ENCODE data around the gene PIP4K2B. TPM values are rescaled to one million over a fixed set of nuclear protein-coding genes. Genes with fewer than 3 reads are reported as not detected.

Gene PIP4K2B
- total RNA-seq, 1 experiment from 2014 or later: 25.5 TPM

DNA sequence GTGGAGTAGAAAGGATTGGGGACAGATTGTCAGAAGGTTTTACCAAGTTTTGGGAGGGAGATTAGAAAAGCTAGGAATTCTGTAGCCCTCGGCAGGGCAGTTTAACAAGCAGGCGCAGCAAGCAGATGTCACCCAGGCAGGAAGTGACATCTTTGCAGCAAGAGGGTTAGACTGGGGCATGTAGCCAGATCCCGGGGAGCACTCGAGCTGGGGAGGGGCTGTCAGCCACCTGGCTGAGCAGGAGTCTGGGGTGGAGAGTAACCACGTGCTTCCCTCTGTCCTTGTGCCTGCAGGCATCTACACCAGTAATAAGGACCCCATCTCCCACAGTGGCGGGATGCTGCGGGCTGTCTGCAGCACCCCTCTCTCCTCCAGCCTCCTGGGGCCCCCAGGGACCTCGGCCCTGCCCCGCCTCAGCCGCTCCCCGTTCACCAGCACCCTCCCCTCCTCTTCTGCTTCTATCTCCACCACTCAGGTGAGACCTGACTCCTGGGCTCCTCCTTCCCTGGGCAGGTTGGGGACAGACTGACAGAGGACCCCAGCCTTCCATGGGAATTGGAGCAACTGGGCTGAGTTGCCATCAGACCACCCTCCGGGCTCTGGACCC is 82.1 kb downstream of the PIP4K2B start:
- BruUV-seq (replicated peaks): no TSS peak

GRCh38 chr17:38716368-38717005 is 82.9 kb downstream of the PIP4K2B start:
- TF ChIP-seq EZH2phosphoT487 (IDR thresholded peaks at IDR 0.05; ENCODE audit: borderline replicate concordance, low read length) (no peak), EZH2 (IDR thresholded peaks at IDR 0.05; ENCODE audit: low read length, unreplicated experiment) (no peak), CTCF (conservative IDR thresholded peaks at IDR 0.05; ENCODE audit: low read depth, low read length) (no peak)
- Histone ChIP-seq H3K9me3 (ENCODE audit: low read length) (no peaks in the 10 kb centered on the region), H3K27me3 (ENCODE audit: low read length) (no peaks in the 10 kb centered on the region), H3K27ac (ENCODE audit: low read length) (no peak overlapping the region), H3K4me2 (ENCODE audit: low read length) (no peak overlapping the region), H3F3A (ENCODE audit: low read length, unreplicated experiment) (no peaks in the 10 kb centered on the region), H2AFZ (ENCODE audit: low read length) (no peak overlapping the region), H3K9me2 (replicated peaks; ENCODE audit: low read length) (no peaks in the 10 kb centered on the region), H4K20me1 (ENCODE audit: low read length) (no peaks in the 10 kb centered on the region), H3K9ac (ENCODE audit: low read length) (no peak overlapping the region), H3K36me3 (ENCODE audit: low read depth, low read length) (no peaks in the 10 kb centered on the region), H3K4me1 (ENCODE audit: insufficient read depth, low read length) (no peaks in the 10 kb centered on the region), H3K79me2 (ENCODE audit: low read length) (no peaks in the 10 kb centered on the region), H3K4me3 (ENCODE audit: low read length) (no peak overlapping the region)
- no peak for ATAC-seq
- BruUV-seq (replicated peaks): no TSS peak
- intact Hi-C loops (cut with micrococcal nuclease): no loop called here
- POLR2A ChIA-PET (ENCODE audit: unreplicated experiment): interaction anchor here (0.6 kb wide), 1 partner anchor 19 kb away, joined by 5 read pairs; no protein-coding TSS in a partner anchor
- CTCF ChIA-PET: no interaction called here
- DNase-seq: no peak

More for the DNA sequence above, 82.1 kb downstream of the PIP4K2B start:
- DNase-seq (no peak), ATAC-seq (no peak)
- Histone ChIP-seq H3F3A (ENCODE audit: low read length, unreplicated experiment) (no peaks in the 10 kb centered on the region), H3K9ac (ENCODE audit: low read length) (no peak overlapping the region), H3K27ac (ENCODE audit: low read length) (no peak overlapping the region), H3K27me3 (ENCODE audit: low read length) (no peaks in the 10 kb centered on the region), H3K4me2 (ENCODE audit: low read length) (no peak overlapping the region), H2AFZ (ENCODE audit: low read length) (no peak overlapping the region), H3K9me3 (ENCODE audit: low read length) (no peaks in the 10 kb centered on the region), H3K79me2 (ENCODE audit: low read length) (no peaks in the 10 kb centered on the region), H3K9me2 (replicated peaks; ENCODE audit: low read length) (no peaks in the 10 kb centered on the region), H4K20me1 (ENCODE audit: low read length) (no peaks in the 10 kb centered on the region), H3K4me3 (ENCODE audit: low read length) (no peak overlapping the region), H3K4me1 (ENCODE audit: insufficient read depth, low read length) (no peaks in the 10 kb centered on the region), H3K36me3 (ENCODE audit: low read depth, low read length) (no peaks in the 10 kb centered on the region)
- TF ChIP-seq EZH2phosphoT487 (IDR thresholded peaks at IDR 0.05; ENCODE audit: borderline replicate concordance, low read length) (no peak), CTCF (conservative IDR thresholded peaks at IDR 0.05; ENCODE audit: low read depth, low read length) (no peak), EZH2 (IDR thresholded peaks at IDR 0.05; ENCODE audit: low read length, unreplicated experiment) (no peak)
- POLR2A ChIA-PET (ENCODE audit: unreplicated experiment): no interaction called here
- CTCF ChIA-PET: no interaction called here
- intact Hi-C loops (cut with micrococcal nuclease): no loop called here

Small RNA genes within 50 kb of the gene (microRNA-seq; reads per million reads assigned to microRNA genes)
- gene MIR4726 (ENCODE audit: unreplicated experiment): 1.3 reads per million
- not detected for gene MIR4727 (ENCODE audit: unreplicated experiment)

Other genes starting within 250 kb of the PIP4K2B start
- gene SRCIN1, start 193.6 kb downstream of the PIP4K2B start, total RNA-seq (2014; rRNA removed): 1.8 and 2.6 TPM in 2 replicates
- 12.6 and 17.7 TPM in 2 replicates for gene EPOP, start 124.6 kb downstream of the PIP4K2B start, total RNA-seq (2014; rRNA removed)
- 24.7 and 28.7 TPM in 2 replicates for gene MLLT6, start 94.3 kb downstream of the PIP4K2B start, total RNA-seq (2014; rRNA removed)
- gene CISD3, start 69.2 kb downstream of the PIP4K2B start, total RNA-seq (2014; rRNA removed): 13.7 and 14.1 TPM in 2 replicates
- 14.1 and 15.8 TPM in 2 replicates for gene PCGF2, start 51.2 kb downstream of the PIP4K2B start, total RNA-seq (2014; rRNA removed)
- gene PSMB3, start 46.8 kb downstream of the PIP4K2B start, total RNA-seq (2014; rRNA removed): 366 and 441 TPM in 2 replicates
- gene CWC25, start 25.8 kb upstream of the PIP4K2B start, total RNA-seq (2014; rRNA removed): 11.8 and 15.0 TPM in 2 replicates
- gene RPL23, start 54.2 kb upstream of the PIP4K2B start, total RNA-seq (2014; rRNA removed): 807 and 1,110 TPM in 2 replicates
- gene LASP1, start 70.5 kb upstream of the PIP4K2B start, total RNA-seq (2014; rRNA removed): 106 and 120 TPM in 2 replicates
- not detected in 2 replicates for gene FBXO47, start 167.8 kb upstream of the PIP4K2B start, total RNA-seq (2014; rRNA removed)

All from PC-3 (cell line).